Left forelimb (tissue), 1 donor: ENCODE results near the gene GABRG3.

Experiments
- DNase-seq: peaks from one replicate; pipeline ENCODE4 v3.0.0-alpha.2; 2018; ENCODE audit warnings: low spot score

Gene GABRG3

DNA sequence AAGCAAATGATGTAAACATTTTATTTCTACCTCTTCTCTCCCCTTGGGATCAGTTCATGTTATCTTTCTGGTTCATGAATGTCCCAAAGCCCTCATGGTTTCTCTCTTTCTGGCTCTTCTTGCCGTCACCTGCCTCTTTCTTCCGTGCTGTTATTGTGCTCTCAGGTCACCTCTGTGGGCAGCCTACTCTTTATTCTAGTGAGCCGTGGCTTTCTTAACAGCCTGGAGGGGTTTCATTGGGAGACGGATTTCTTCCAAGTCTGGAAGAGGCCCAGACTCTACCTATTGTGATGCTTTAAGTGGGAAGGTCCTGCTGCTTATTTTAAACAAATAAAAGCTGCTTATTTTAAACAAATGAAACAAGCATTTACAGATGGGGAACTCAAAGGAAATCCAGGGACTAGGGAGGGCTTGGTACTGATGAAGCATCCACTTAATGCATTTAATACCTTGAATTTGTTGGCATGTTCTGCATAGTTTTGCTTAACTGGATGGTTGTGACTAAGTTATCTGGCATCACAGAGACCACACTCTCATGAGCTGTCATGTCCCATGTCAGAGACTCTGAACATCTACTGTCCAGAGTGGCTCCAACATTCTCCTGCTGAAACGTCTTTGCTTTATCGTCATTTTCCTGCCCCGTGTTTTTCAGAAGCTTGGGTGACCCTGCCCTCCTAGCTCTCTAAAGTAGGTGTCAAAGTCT lies 443.3 kb downstream of the GABRG3 start:
- DNase-seq = no peak

DNA sequence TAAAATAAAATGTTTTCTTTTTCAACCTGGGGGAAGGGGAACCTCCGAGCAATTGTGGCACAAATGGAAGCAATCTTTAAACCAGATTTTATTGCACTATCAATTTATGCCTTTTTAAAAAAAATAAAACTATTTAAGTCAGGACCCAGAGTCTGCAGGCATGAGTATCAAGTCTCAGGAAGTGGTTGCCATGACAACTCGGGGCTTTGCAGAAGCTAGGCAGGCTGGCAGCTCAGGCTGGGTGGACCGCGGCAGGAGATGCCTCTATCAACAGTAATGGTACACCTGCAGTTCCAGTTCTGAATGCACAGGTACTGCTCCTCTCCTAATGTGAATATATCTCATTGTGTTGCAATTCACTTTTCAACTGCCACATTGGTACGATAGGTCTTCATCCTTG lies 447.7 kb downstream of the GABRG3 start:
- DNase-seq = no peak

DNA sequence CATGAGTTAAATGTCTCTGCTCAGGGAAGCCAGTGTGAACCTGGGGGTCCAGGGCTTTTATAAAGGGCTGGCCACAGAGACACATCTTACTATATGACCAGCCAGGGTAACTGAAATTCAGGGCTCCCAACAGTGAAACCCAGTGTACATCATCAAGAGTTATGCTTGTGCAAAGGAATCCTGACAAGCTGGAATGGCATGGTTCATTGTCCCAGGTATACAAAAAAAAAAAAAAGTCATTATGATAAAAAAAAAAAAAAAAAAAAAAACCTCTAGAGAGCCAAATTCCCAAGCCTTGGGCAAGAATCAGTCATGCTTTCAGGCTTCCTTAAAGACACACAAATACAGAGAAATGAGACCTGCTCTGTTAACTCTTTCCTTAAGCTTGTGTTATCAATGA lies 452.0 kb downstream of the GABRG3 start:
- no peak for DNase-seq

DNA sequence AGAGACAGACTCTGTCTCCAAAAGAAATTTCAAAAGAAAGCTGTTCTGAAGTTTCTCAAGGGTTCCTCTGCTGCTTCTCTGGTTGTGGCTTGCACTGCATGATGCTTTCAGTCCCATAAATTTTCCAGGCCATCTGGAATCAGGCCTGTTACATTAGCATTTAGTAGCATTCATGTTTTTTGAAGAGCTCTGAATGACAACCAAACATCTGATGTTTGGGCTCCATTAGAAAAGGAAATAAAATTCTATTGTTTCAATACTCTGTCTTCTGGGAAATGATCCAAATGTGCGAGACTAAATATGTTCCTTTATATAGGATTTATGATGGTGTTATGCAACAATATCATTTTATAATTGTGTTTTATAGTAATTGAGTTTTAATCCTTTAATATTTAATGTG lies 455.8 kb downstream of the GABRG3 start:
- DNase-seq = no peak

DNA sequence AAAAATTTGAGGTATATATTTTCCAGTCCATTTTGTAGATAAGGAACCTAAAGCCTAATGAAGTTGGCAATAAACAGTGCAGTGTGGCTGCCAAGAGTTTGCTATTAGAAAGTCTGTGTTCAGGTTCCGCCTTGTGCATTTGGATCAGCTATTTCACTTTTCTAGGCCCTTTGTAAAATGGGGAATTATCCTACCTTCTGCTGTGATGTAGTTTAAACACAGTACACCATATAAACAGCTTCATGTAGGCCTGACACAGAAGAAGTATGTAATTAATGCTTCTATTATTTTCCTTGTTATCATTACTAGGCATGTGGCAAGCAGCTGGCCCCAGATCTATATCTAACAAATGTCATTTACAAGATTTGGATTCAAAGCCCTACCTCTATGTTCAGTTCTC lies 456.3 kb downstream of the GABRG3 start:
- DNase-seq = no peak

DNA sequence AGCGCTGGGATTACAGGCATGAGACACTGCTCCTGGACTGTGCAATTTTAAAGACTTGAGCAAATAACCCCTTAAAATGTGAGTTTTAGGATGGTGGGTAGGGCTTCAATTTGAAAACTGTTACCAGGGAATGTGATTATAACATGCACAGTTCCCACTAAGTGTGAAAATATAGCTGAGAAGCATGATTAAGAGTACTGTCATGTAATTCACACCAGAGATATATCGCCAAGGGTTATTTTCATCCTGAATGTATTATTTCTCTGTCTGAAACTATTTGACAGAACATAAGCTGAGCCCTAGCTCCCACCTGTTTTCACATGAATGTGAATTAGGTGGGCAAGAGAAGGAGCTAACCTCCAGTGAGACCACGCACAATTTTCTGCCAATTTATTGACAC lies 457.2 kb downstream of the GABRG3 start:
- no peak for DNase-seq

DNA sequence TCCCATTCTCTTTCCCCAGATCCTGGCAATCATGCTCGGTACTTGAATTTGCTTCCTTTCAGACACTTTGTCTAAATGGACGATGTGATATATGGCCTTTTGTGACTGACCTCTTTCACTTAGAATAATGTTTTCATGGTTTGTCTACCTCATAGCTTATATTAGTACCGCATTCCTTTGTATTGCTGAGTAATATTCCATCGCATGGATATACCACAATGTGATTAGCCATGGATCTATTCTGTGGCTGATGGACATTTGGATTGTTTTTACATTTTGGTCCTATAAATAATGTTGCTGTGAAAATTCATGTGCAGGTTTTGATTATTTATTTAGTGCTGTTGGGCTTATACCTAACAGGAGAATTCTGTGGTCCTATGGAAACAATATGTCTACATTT lies 458.6 kb downstream of the GABRG3 start:
- DNase-seq = no peak

DNA sequence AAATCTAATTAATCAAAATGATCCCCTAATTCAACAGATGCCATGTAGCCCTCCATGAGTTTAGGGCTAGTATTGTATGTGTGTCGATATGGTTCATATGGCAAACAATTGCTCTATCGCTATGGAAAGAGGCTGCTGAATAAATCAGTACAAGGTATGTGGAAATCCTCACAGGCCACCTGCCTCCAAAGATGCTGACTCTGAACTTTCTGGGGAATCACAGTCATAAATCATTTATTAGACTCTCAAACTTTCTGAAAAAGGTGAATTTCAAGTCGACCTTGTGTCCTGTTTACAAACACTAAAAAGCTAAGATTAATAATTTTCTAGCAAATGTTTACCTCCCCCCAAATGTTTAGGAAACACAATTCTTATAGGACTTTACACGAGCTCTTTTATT lies 462.6 kb downstream of the GABRG3 start:
- no peak for DNase-seq

DNA sequence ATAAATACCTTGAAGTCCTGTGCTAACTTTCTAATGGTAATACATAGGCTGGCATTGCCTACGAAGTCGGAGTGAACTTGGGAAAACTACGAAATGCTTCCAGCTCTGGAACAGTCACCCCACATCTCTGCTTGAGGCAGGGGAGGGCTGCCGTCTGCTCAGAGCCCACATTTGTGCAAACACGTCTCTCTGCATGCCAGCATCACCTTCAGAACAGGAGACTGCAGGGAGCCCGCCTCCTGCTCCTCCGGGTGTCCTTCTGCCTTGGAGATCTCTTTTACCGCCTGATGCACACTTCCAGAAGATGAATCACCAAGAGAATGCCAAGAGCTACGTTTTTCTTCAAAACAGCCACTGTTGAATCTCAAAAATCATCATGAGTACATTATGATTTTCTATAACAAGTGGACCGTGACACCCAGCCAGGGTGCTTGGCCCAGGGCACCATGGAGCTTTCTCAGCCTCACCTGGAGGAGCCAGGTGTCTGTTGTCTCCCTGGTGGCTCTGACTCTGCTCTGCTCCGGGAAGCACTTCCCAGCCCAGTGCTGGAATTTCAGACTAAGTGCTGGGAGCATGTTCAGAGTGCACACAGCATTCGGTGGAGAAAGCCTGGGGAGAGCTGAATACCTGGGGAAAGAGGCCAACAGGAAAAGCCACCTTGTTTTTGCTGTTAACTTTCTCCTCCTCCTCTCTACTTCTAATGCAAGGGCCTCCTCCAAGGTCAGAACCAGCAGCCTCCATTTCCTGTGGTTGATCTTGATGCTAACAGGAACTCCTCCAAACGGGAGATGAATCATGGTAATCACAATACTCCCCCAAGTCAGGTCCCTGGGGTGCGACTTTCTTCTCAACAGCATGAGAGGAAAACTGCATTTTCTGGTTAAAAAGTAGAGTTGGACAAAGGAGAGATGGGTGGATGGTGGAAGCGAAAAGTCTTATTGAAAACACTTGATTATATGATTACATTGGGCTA lies 467.7 kb downstream of the GABRG3 start:
- no peak for DNase-seq

DNA sequence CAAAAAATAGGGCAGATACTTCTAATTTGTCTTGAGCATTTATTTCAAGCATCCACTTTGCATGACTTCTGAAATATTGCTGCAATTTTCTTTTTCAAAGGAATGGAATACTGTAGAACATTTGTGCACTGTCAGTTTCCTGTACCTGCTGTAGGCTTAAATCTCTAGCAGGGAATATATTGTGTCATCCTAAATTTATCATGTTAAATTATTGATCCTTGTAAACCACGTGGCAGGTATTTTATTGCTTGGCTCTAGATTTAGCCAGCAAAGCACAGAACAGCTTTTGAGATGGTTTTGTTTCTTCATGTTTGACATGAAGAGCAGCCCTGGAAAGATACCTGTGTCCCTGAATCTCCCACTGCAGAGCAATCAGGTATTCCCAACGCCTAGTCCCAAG lies 470.1 kb downstream of the GABRG3 start:
- DNase-seq = no peak

DNA sequence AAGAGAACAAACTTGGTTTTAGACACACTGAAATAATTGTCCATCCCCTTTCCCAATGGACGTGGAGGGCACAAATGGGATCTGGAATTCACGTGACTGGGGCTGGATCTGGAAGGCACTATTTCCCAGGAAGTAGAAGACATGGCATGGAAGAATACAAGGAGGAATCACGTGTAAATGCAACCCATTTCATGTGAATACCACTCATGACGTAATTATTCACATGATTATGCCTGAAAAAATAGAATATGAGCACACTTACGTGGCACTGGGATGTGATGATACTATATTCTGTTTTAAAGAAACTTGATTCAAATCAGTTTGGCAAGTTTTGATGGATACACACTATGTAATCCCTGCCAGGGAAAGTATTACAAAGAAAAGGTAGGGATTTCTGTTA lies 477.3 kb downstream of the GABRG3 start:
- no peak for DNase-seq

DNA sequence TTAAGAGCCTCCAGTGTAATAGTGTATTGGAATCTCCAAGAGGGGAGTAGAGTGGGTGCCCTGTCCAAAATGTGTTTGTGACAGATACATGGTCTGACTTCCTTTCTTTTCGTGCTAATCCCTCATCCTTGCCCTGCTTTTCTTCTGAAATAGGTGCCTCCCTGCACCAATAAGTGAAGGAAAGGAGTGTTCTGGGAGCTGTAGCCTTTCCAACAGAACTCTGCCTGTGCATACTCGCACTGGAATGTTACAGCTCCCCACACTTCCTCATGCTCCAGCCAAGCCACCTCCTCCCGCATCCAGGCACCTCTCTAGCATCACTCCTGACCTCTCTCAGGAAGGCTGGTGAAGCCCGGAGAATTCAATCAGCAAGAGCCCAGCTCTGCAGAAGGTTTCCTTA lies 478.0 kb downstream of the GABRG3 start:
- no peak for DNase-seq

DNA sequence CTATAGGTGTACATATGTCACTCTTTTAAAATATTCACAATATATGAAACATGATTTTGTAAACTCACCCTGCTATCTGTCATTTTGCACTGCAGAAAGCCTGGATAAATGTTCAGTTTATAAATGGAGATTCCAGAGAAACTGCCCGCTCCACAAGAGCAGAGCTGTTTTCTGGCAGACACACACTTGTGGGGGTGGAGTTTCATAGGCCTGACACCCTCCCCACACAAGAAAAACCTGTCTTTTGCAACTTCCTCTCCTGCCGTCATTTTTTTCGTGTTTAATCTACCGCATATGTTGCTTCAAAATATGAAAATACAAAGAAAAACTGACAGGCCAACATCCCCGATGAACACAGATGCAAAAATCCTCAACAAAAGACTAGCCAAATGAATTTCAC lies 479.0 kb downstream of the GABRG3 start:
- no peak for DNase-seq

DNA sequence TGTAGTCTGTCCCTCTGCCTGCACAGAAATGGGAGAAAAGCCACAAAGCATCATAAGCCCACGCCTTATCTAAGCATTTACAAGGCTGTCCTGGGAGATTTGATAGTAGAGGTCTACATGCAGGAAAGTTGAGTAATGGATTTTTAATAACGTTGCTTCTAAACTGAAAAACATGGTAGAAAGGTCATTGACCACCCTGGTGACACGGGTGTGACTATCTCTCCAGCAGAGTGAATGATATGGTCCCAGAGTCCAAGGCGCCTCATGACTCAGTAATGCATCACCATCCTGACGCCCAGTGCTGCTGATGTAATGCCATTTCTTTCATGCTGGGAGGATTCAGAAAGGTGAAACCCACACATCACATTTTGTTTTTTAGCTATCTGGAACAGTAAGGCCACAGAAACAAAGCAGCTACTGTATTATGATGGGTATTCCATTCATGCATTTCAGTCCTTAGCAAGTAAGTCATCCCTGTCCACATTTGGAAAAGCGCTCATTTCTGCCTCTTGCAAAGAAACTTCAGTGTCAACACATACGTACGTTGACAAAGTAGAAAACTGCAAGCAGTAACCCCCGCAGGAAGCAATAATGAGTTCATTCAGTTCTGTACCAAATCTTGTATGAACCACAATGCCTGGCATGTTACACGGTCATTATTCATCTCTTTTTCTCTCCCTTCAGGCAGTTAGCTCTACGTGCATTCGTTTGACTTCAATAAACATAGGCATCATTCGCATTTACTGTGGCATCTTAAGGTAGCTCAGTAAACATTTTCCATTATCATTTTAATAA lies 483.5 kb downstream of the GABRG3 start:
- DNase-seq = no peak

DNA sequence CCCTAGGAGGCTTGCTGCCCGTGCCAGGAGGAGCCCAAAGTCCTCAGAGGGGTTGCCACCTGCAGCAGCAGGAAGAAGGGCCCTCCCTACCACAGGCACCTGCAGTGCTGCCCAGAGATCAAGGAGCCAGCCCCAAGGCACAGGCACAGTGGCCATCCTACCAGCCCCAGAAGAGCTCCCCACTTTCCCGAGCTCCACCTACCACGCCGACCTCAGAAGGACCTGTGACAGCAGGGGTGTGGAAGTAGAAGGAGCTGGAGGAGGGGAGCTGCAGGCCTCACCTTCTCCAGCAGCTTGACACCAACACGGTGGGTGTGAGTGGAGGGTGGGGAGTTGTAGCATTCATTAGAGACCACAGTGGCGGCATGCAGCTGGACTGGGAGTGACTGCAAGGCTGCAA lies 485.8 kb downstream of the GABRG3 start:
- no peak for DNase-seq

DNA sequence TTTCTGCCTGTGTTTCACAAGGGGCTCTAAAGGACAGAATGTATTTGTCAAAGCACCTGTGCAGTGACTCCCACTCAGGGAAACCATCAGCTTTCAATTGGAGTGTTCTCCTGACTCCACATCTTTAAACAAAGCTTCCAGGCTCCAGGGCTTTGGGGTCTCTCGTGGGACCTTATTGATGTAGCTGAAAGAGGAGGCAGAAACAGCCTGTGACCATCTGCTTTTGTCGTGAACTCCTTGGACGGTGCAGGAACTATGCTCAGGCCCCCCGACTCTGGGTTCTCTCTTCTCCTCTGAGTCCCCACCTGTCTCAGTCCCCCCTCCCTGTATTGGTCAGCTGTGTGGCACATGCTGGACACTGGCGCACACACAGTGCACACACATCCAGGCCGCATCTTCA lies 486.8 kb downstream of the GABRG3 start:
- no peak for DNase-seq

DNA sequence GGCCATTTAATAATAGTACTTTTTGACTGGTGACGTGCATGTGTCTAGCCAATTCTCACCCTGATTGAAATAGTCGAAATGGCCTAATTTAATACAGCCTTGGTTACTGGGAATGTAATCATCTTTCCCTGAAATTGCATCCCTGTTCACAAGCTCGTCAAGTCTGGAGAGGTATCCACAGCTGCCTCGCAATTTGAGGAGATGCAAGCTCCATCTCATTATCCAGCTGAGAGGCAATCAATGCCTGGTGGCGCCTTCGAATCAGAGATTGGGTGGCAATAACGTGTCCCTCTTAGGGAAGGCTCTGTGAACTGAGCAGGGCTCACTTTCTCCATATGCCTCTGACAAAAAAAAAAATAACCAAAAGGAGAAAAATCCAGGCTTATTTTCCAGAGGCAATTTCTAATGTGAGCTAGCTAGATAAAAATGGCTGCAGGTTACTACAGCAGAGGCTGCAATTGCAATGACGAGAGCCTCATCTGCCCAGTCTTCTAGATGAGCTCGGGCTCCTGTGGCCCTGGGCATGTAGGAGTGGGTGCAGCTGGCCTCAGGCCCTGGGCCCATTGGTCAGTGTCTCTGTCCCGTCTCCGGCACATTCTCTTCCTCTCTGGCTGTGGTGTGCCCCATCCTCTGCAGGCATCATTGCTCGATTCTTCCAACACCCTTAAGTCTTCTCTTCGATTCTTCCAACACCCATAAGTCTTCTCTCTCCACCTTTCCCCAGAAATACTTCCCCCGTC lies 487.5 kb downstream of the GABRG3 start:
- no peak for DNase-seq

DNA sequence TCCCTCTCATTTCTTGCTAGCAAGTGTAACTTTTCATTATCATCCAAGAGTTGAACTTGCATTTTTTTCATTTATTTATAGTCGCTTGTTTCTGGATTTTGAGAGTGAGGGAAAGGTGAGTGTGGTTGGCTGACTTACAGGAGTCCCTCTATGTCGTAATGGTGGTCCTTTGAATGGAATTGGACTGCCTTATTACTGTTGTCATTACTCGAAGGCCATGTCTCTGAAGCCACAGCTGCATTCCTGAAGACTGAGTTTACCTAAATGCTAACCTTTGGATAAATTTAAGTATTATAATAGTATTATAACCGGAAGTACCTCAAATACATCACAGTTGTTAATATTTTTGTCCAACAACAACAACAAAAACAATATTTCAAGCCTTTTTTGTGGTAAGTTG lies 488.9 kb downstream of the GABRG3 start:
- DNase-seq = no peak

DNA sequence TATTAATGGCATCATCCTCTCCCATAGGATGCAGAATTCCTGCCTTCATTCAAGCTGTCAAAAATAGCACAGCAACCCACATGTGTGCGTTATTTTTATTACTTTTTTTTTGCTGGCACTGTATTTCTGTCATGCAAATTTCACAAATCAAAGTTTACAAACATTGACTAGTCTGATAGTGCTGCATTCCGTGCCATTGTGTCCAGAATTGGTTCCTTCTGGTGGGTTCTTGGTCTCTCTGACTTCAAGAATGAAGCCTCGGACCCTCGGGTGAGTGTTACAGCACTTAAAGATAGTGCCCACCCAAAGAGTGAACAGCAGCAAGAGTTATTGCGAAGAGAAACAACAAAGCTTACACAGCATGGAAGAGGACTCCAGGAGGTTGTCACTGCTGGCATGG lies 490.2 kb downstream of the GABRG3 start:
- DNase-seq = no peak

DNA sequence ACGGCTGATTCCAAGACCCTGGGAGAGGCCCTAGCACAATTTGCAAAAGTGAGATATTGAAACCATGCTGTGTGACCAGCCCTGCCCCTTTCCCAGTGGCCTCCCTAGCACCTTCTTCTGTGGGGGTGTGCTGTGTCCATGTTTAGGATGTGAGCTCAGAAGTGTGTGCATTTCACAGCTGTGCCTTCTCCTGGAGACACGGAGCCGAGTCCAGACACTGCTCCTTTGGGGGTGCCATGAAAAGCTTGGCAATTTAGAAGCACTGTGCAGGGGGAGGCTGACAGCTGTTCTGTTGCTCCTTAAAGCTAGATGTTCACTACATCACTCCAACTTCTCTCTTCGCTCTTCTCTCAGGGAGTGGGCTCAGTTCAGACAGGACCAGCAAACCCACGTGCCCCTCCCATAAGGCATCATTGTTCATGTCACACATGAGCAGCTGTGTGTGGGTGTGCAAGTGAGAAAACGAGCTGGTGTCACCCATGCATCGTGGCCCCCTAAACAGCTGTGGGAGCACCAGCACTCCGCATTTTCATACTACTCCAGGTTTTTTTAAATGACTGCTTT lies 492.6 kb downstream of the GABRG3 start:
- DNase-seq = no peak

DNA sequence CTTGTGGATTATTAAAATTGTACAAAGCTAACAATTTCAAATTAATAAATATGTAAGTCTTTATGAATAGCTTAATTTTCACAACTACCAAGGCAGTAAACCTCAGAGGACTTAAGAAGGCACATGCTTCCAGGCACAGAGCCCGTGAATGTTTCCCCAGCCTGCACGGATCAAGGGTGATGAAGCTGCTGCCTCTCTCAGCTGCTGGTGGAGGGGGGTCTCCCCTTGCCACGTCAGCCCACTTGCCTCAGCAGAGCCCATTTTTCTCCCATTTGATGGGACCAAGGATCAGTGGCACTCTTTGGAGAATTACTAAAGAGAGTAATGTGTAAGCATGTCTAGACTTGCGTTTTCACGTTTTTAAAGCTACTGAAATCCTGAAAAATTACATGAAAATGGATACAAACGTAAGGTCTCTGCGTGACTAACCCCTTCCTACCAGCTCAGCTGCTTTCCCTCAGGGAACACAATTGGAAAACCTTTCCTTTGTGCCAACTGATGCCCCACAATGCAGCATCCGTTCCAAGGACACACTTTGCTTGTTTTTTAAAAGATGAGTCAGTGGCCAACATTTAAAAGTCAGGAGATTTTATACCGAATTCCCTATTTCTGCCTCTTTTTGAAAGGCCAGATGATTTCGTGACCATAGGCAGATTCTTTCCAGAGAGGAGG lies 494.1 kb downstream of the GABRG3 start:
- DNase-seq = no peak
